Left lung (tissue), 10 donors: ENCODE data around the gene TMEM40. TPM values are rescaled to one million over a fixed set of nuclear protein-coding genes. Genes with fewer than 3 reads are reported as not detected.
A peak's percentile ranks its signal among the peaks of the same experiment; 100 is the strongest.

Source experiments
- ATAC-seq: fragments of 200-7000 bp; cut with Tn5 transposase; one replicate; pipeline ENCODE4 v1.9.1; 2020; ENCODE audit warnings: moderate library complexity
- DNase-seq, 4 donors: peaks; one replicate each; pipeline ENCODE4 v3.0.0-alpha.2; 2013 to 2020
- H3K27ac ChIP-seq, 2 donors: fragments of 200-600 bp; sonication (generic) in 1 of 2; one replicate each; pipeline versions ENCODE4 v1.5.0 to v1.8.0; 2020 to 2021
- H3K27me3 ChIP-seq, 2 donors: fragments of 200-600 bp; sonication (generic) in 1 of 2; one replicate each; pipeline versions ENCODE4 v1.5.0 to v1.8.0; 2020 to 2021
- H3K36me3 ChIP-seq, 2 donors: fragments of 200-600 bp; sonication (generic) in 1 of 2; one replicate each; pipeline versions ENCODE4 v1.5.0 to v1.8.0; 2020 to 2021
- H3K4me1 ChIP-seq, 2 donors: fragments of 200-600 bp; one replicate each; pipeline ENCODE4 v1.8.0; 2021
- H3K4me3 ChIP-seq, 2 donors: fragments of 200-600 bp; sonication (generic) in 1 of 2; one replicate each; pipeline versions ENCODE4 v1.5.0 to v1.8.0; 2020 to 2021; ENCODE audit warnings: mild to moderate bottlenecking in 1 of 2
- H3K9me3 ChIP-seq, 2 donors: fragments of 200-600 bp; sonication (generic) in 1 of 2; one replicate each; pipeline versions ENCODE4 v1.5.0 to v1.8.0; 2020 to 2021
- intact Hi-C, 2 donors: fragments of 100-400 bp; cut with DNase I; formaldehyde crosslinking; loops; one replicate each; pipeline versions ENCODE4 v1.11.2 to v1.14.2; 2022
- polyA plus RNA-seq, 6 donors: library from polyadenylated mRNA; unstranded; fragments of 120-200 nt; gene quantifications; one replicate each; pipeline ENCODE4 v1.2.1, GENCODE V29; 2013; ENCODE audit not compliant: insufficient read length in 6 of 6
- total RNA-seq, 2 donors: library from RNA; stranded (reverse); fragmentation: NEBNext Ultra II Directional; extraction: Animal tissue kit (Norgen Biotek cat#: 25700); gene quantifications; one replicate each; pipeline ENCODE4 v1.2.1, GENCODE V29; 2021
- TF ChIP-seq, protein P1 (sequence below), 2 donors: fragments of 200-600 bp; sonication (generic) in 1 of 2; IDR thresholded peaks; one replicate each; pipeline versions ENCODE4 v1.5.0 to v1.8.0; 2021; ENCODE audit warnings: antibody characterized with exemption in 2 of 2
- donor health status: DM: no; HTN: yes; CAD: no.
- donor health status: DM: no; HTN: no; CAD: no.

Gene TMEM40
- total and polyA plus RNA-seq, 8 donors = 1.1 to 2.4 (median 1.5) TPM; not detected in 1

DNA sequence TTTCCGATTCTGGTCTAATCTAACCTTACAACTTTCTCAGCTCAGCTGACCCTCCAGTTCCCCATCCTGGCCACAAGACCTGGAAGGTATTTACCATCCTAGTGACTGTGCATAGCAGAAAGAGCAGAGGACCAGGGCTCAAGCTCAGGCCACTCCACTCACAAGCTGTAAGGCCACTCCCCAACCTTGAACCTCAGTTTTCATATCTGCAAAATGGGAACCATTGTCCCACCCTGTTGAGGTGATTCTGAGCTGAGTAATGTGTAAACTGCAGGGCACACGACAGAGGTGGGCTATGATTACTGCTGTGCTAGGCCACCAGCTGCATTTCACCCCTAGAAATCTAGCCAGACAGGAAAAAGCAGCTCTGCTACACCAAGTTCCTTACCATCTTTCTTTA lies 21.7 kb downstream of the TMEM40 start:
- no peaks in the 10 kb centered on the region for H3K36me3 ChIP-seq
- no peak overlapping the region for H3K4me3 ChIP-seq
- intact Hi-C loops = no loop called here
- TF ChIP-seq, protein P1, sequence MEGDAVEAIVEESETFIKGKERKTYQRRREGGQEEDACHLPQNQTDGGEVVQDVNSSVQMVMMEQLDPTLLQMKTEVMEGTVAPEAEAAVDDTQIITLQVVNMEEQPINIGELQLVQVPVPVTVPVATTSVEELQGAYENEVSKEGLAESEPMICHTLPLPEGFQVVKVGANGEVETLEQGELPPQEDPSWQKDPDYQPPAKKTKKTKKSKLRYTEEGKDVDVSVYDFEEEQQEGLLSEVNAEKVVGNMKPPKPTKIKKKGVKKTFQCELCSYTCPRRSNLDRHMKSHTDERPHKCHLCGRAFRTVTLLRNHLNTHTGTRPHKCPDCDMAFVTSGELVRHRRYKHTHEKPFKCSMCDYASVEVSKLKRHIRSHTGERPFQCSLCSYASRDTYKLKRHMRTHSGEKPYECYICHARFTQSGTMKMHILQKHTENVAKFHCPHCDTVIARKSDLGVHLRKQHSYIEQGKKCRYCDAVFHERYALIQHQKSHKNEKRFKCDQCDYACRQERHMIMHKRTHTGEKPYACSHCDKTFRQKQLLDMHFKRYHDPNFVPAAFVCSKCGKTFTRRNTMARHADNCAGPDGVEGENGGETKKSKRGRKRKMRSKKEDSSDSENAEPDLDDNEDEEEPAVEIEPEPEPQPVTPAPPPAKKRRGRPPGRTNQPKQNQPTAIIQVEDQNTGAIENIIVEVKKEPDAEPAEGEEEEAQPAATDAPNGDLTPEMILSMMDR (IDR thresholded peaks at IDR 0.05) = no peak
- DNase-seq (no peak), ATAC-seq (no peak)
- H3K4me1 ChIP-seq = no peaks in the 10 kb centered on the region
- H3K27ac ChIP-seq = no peak overlapping the region
- H3K9me3 ChIP-seq = no peaks in the 10 kb centered on the region
- H3K27me3 ChIP-seq = no peaks in the 10 kb centered on the region

DNA sequence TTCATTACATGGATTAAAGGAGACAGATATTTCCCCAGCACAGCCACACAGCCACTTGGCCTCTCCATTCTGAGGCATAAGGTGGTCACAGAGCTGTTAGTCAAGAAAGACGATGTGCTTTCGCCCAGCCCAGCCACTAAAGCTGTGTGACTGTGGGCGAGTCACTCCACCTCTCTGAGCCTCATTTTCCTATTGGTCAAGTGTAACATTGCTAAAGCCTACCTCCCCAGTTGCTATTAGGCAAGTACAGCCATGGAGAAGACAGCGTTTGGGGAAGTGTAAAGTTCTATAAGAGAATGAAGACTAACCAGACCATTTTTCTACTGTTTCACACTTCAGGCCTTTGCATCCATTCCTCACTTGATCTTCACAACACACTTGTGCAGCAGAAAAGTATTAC lies 24.1 kb downstream of the TMEM40 start:
- ATAC-seq = no peak
- H3K4me1 ChIP-seq = no peaks in the 10 kb centered on the region
- H3K36me3 ChIP-seq = no peaks in the 10 kb centered on the region
- TF ChIP-seq, protein P1 (IDR thresholded peaks at IDR 0.05) = no peak
- DNase-seq = no peak
- H3K4me3 ChIP-seq = no peak overlapping the region
- no peaks in the 10 kb centered on the region for H3K9me3 ChIP-seq
- no peaks in the 10 kb centered on the region for H3K27me3 ChIP-seq
- no peak overlapping the region for H3K27ac ChIP-seq
- intact Hi-C loops = no loop called here

DNA sequence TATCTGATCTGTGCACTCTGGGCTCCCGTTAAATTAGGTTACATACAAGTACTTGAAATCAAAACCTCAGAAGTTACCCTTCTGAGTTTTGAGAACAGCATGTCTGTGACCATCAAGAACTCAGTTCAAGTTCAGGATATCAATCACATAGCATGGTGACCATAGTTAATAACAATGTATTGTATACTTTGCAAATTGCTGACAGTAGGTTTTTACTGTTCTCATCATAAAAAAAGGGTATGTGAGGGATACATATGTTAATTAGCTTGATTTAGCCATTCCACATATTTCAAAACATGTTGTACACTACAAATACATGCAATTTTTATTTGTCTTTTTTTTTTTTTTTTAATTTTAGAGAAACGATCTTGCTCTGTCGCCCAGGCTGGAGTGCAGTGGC lies 25.5 kb downstream of the TMEM40 start:
- Histone ChIP-seq H3K36me3 (no peaks in the 10 kb centered on the region), H3K27me3 (no peaks in the 10 kb centered on the region), H3K4me3 (no peak overlapping the region), H3K9me3 (no peaks in the 10 kb centered on the region), H3K4me1 (no peaks in the 10 kb centered on the region), H3K27ac (no peak overlapping the region)
- no peak for DNase-seq
- intact Hi-C loops = no loop called here
- TF ChIP-seq, protein P1 (IDR thresholded peaks at IDR 0.05) = no peak
- no peak for ATAC-seq

DNA sequence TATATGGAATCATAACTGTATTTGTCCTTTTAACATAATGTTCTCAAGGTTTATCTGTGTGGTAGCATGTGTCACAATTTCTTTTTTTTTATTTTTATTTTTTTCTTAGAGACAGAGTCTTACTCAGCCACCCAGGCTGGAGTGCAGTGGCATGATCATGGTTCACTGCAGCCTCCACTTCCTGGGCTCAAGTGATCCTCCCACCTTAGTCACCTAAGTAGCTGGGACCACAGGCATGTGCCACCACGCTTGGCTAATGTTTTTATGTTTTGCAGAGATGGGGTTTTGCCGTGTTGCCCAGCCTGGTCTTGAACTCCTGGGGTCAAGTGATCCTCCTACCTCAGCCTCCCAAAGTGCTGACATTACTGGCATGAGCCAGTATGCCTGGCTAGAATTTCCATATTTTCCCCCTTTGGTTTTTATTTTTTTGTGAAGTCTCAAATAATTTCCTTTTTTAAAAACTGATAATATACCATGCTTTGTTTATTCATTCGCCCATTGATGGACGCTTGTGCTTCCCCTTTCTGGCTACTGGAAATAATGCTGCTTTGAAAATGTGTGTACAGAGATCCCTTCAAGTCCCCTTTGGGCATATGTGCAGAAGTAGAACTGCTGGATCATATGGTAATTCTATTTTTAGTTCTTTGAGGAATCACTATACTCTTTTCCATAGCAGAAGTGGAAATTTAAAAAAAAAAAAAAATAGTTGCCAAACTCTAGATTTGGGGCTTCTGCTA lies 28.4 kb downstream of the TMEM40 start:
- no peak for ATAC-seq
- H3K27me3 ChIP-seq = no peaks in the 10 kb centered on the region
- no peaks in the 10 kb centered on the region for H3K36me3 ChIP-seq
- TF ChIP-seq, protein P1 (IDR thresholded peaks at IDR 0.05) = no peak
- intact Hi-C loops = no loop called here
- DNase-seq = no peak
- no peak overlapping the region for H3K4me3 ChIP-seq
- no peaks in the 10 kb centered on the region for H3K4me1 ChIP-seq
- H3K9me3 ChIP-seq = no peaks in the 10 kb centered on the region
- no peak overlapping the region for H3K27ac ChIP-seq

DNA sequence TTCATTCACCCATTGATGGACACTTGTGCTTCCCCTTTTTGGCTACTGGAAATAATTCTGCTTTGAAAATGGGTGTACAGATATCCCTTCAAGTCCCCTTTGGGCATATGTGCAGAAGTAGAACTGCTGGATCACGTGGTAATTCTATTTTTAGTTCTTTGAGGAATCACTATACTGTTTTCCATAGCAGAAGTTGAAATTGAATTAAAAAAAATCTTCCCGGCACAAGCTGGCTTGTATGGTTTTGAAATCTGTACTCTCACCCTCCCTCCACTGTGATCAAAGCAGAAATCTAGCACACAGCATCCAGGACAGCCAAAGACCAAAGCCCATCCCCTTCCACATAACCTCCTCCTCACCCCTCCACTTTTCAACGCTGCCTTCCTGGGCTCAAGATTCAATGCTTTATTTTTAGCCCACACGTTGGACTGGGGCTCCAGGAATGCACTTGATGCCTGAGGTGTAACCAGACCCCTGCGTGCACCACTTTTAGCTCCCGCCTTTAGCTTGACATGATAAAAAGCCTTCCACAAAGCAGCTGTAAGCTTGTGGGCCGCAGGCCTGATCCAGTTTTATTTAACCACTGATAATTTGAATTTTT lies 29.9 kb downstream of the TMEM40 start:
- H3K36me3 ChIP-seq = no peaks in the 10 kb centered on the region
- TF ChIP-seq, protein P1 (IDR thresholded peaks at IDR 0.05) = no peak
- no peaks in the 10 kb centered on the region for H3K4me1 ChIP-seq
- peak in 1 of 4 donors; percentile 67 for DNase-seq
- intact Hi-C loops = no loop called here
- no peaks in the 10 kb centered on the region for H3K9me3 ChIP-seq
- no peaks in the 10 kb centered on the region for H3K27me3 ChIP-seq
- H3K4me3 ChIP-seq = no peak overlapping the region
- ATAC-seq = peak; percentile 46
- no peak overlapping the region for H3K27ac ChIP-seq
